HG02759 (cell line): ENCODE data around the gene NPB.

Source experiments
- ATAC-seq: cut with Tn5 transposase; IDR thresholded peaks from one replicate; pipeline ENCODE4 v1.9.1; 2021; ENCODE audit warnings: mild to moderate bottlenecking, moderate library complexity; ENCODE audit not compliant: unreplicated experiment

NPB gene

GRCh38 chr17:81924557-81925532 is 22.8 kb downstream of the NPB start:
- ATAC-seq: no peak

- no peak for ATAC-seq
These were observed 23.9 kb downstream of the NPB start for GRCh38 chr17:81925860-81926450.

GRCh38 chr17:81926451-81927151 is 24.6 kb downstream of the NPB start:
- peak; percentile 21 for ATAC-seq

GRCh38 chr17:81927152-81927652 is 25.2 kb downstream of the NPB start:
- peak; percentile 22 for ATAC-seq

GRCh38 chr17:81927653-81928543 is 25.9 kb downstream of the NPB start, which contains the start of gene MAFG:
Gene MAFG, minus strand, starts transcription at chr17:81927735. Its CDS starts 4,550 bp downstream, at chr17:81923185.
- ATAC-seq: peak; percentile 62

- ATAC-seq: no peak
These were observed 26.7 kb downstream of the NPB start for GRCh38 chr17:81928544-81929252.

- no peak for ATAC-seq
These were observed 27.5 kb downstream of the NPB start for GRCh38 chr17:81929253-81930141.

- no peak for ATAC-seq
These were observed 28.4 kb downstream of the NPB start for GRCh38 chr17:81930142-81931125.

GRCh38 chr17:81931189-81931556 is 29.1 kb downstream of the NPB start:
- no peak for ATAC-seq

GRCh38 chr17:81931557-81932332 is 29.7 kb downstream of the NPB start:
- no peak for ATAC-seq

GRCh38 chr17:81932333-81932983 is 30.4 kb downstream of the NPB start:
- no peak for ATAC-seq

- no peak for ATAC-seq
These were observed 31.2 kb downstream of the NPB start for GRCh38 chr17:81933178-81933699.

- ATAC-seq: no peak
These were observed 32.2 kb downstream of the NPB start for GRCh38 chr17:81934098-81934757.

GRCh38 chr17:81934850-81935708 is 33.0 kb downstream of the NPB start:
- no peak for ATAC-seq

GRCh38 chr17:81935709-81936084 is 33.7 kb downstream of the NPB start:
- no peak for ATAC-seq
